PC-3 (cell line): ENCODE data around the gene NDUFS2. TPM values are rescaled to one million over a fixed set of nuclear protein-coding genes. Genes with fewer than 3 reads are reported as not detected.

Experiments used
- ATAC-seq: fragments of 200-7000 bp; cut with Tn5 transposase; 2 replicates; pipeline ENCODE4 v1.9.1; 2020; ENCODE audit warnings: mild to moderate bottlenecking, moderate library complexity
- BruUV-seq: library from RNA; stranded (reverse); fragments of 400-500 nt; replicated peaks from 2 replicates; lab custom pipeline; 2021; lab: Mats Ljungman, UMichigan
- CTCF ChIA-PET: fragments of 300-600 bp; sonication (Branson Sonifier 250); formaldehyde crosslinking; loops from one replicate; lab custom pipeline; 2022; ENCODE audit warnings: antibody characterized with exemption; lab: Charles Lee
- POLR2A ChIA-PET: fragments of 300-600 bp; sonication (Branson Sonifier 250); formaldehyde crosslinking; loops from one replicate; lab custom pipeline; 2022; ENCODE audit warnings: antibody characterized with exemption; ENCODE audit not compliant: unreplicated experiment; lab: Charles Lee
- DNase-seq: peaks from one replicate; pipeline ENCODE4 v3.0.0-alpha.2; 2015
- H2AFZ ChIP-seq: fragments of 300-600 bp; sonication (generic); 2 replicates; pipeline ENCODE4 v1.6.0; 2016; ENCODE audit warnings: antibody characterized with exemption, low read length
- H3F3A ChIP-seq: fragments of 300-600 bp; sonication (generic); one replicate; pipeline ENCODE4 v1.6.0; 2017; ENCODE audit warnings: antibody characterized with exemption, low read length, control low read depth, mild to moderate bottlenecking; ENCODE audit not compliant: unreplicated experiment
- H3K27ac ChIP-seq: fragments of 300-600 bp; sonication (generic); 2 replicates; pipeline ENCODE4 v1.5.1; 2016; ENCODE audit warnings: mild to moderate bottlenecking, low read length
- H3K27me3 ChIP-seq: fragments of 300-600 bp; sonication (generic); 2 replicates; pipeline ENCODE4 v1.6.1; 2016; ENCODE audit warnings: low read length, mixed read lengths
- H3K36me3 ChIP-seq: fragments of 300-600 bp; sonication (generic); 2 replicates; pipeline ENCODE4 v1.6.1; 2016; ENCODE audit warnings: low read depth, mixed run types, low read length, mixed read lengths
- H3K4me1 ChIP-seq: fragments of 300-600 bp; sonication (generic); 2 replicates; pipeline ENCODE4 v1.5.1; 2016; ENCODE audit warnings: low read length; ENCODE audit not compliant: insufficient read depth
- H3K4me2 ChIP-seq: fragments of 300-600 bp; sonication (generic); 2 replicates; pipeline ENCODE4 v1.6.0; 2016; ENCODE audit warnings: low read length
- H3K4me3 ChIP-seq: fragments of 300-600 bp; sonication (generic); 2 replicates; pipeline ENCODE4 v1.5.1; 2016; ENCODE audit warnings: mild to moderate bottlenecking, low read length, mixed read lengths
- H3K79me2 ChIP-seq: fragments of 300-600 bp; sonication (generic); 2 replicates; pipeline ENCODE4 v1.6.1; 2017; ENCODE audit warnings: low read length, mixed read lengths
- H3K9ac ChIP-seq: fragments of 300-600 bp; sonication (generic); 2 replicates; pipeline ENCODE4 v1.6.0; 2016; ENCODE audit warnings: mild to moderate bottlenecking, low read length
- H3K9me2 ChIP-seq: fragments of 300-600 bp; sonication (generic); replicated peaks from 2 replicates; pipeline ENCODE4 v1.6.1; 2016; ENCODE audit warnings: mixed run types, low read length, mixed read lengths
- H3K9me3 ChIP-seq: fragments of 300-600 bp; sonication (generic); 2 replicates; pipeline ENCODE4 v1.6.1; 2016; ENCODE audit warnings: low read length, mixed read lengths
- H4K20me1 ChIP-seq: fragments of 300-600 bp; sonication (generic); 2 replicates; pipeline ENCODE4 v1.6.1; 2016; ENCODE audit warnings: low read length, mixed read lengths
- CTCF ChIP-seq: fragments of 300-600 bp; sonication (generic); conservative IDR thresholded peaks from 2 replicates; pipeline ENCODE4 v1.5.1; 2017; ENCODE audit warnings: antibody characterized with exemption, low read depth, mild to moderate bottlenecking, low read length
- EZH2 ChIP-seq: fragments of 300-600 bp; sonication (generic); IDR thresholded peaks from one replicate; pipeline ENCODE4 v1.6.1; 2017; ENCODE audit warnings: antibody characterized with exemption, mild to moderate bottlenecking, low read length; ENCODE audit not compliant: unreplicated experiment
- EZH2phosphoT487 ChIP-seq: fragments of 300-600 bp; sonication (generic); IDR thresholded peaks from 2 replicates; pipeline ENCODE4 v1.6.1; 2018; ENCODE audit warnings: mild to moderate bottlenecking, antibody characterized with exemption, low read length, borderline replicate concordance
- intact Hi-C: fragments of 100-400 bp; cut with micrococcal nuclease; formaldehyde crosslinking; loops from 2 replicates; pipeline ENCODE4 v1.9.0; 2023
- total RNA-seq: library from RNA; depleted of rRNA; stranded (reverse); fragments of >200 nt; gene quantifications from 2 replicates; pipeline ENCODE4 v1.2.3, GENCODE V29; 2014

The NDUFS2 gene
- total RNA-seq, 1 experiment from 2014 or later: 168 TPM

DNA sequence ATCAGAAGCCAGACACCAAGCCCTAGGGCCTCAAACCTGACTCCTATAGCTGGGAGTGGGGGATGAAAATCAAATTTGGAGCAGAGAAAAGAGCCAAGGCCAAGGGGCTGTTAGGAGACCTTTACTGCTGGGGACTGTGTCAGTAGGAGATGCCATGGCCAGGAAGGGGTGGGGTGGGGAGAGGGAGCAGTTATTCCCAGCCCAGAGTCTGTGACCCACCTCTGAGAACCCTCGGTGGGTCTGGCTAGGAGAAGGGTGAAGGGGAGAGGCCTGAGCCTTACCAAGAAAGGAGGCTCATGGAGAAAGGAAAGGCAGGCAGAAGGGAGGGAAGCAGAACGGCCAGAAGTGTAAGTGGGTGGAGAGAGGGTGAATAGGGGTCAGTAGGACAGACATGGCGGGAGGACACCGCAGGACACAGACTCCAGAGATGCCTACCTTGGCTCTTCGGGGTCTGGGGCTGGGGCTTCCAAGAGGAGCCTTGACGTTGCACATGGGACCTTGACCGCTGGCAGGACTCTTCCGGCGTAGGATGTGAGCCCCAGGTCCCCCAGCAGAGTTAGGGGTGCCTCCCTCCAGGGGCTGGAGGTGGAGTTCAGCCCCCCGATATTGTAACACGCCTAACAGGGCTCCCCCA is 4.5 kb upstream of the NDUFS2 start:
- ChIA-PET CTCF (no interaction called here), POLR2A (no interaction called here)
- Histone ChIP-seq H3K79me2 (peaks cover 4% of the 10 kb centered on the region), H3K9me3 (no peaks in the 10 kb centered on the region), H4K20me1 (no peaks in the 10 kb centered on the region), H2AFZ (no peak overlapping the region), H3F3A (no peaks in the 10 kb centered on the region), H3K27me3 (no peaks in the 10 kb centered on the region), H3K4me1 (peaks cover 19% of the 10 kb centered on the region), H3K4me2 (no peak overlapping the region), H3K4me3 (no peak overlapping the region), H3K9me2 (no peaks in the 10 kb centered on the region), H3K27ac (no peak overlapping the region), H3K9ac (no peak overlapping the region), H3K36me3 (no peaks in the 10 kb centered on the region)
- DNase-seq (no peak), ATAC-seq (no peak)
- intact Hi-C loops: no loop called here
- no peak for TF ChIP-seq CTCF
- no peak for TF ChIP-seq EZH2
- no peak for TF ChIP-seq EZH2phosphoT487
- no TSS peak for BruUV-seq

GRCh38 chr1:161198194-161198896 is 3.8 kb upstream of the NDUFS2 start:
- no peak for ATAC-seq
- Histone ChIP-seq H4K20me1 (no peaks in the 10 kb centered on the region), H3K36me3 (no peaks in the 10 kb centered on the region), H3F3A (no peaks in the 10 kb centered on the region), H3K4me2 (no peak overlapping the region), H3K27me3 (no peaks in the 10 kb centered on the region), H3K79me2 (peaks cover 11% of the 10 kb centered on the region), H3K9ac (no peak overlapping the region), H2AFZ (peak overlapping the region; percentile 15; the same call in 1 of the 2 replicates), H3K9me2 (no peaks in the 10 kb centered on the region), H3K27ac (no peak overlapping the region), H3K4me3 (no peak overlapping the region), H3K9me3 (no peaks in the 10 kb centered on the region), H3K4me1 (peaks cover 24% of the 10 kb centered on the region)
- no peak for TF ChIP-seq EZH2
- no peak for TF ChIP-seq CTCF
- no peak for TF ChIP-seq EZH2phosphoT487
- DNase-seq: peak; percentile 44
- ChIA-PET CTCF (interaction anchor here (0.6 kb wide), 1 partner anchor 176 kb away, joined by 4 read pairs; no protein-coding TSS in a partner anchor), POLR2A (no interaction called here)
- BruUV-seq: no TSS peak
- intact Hi-C loops: no loop called here
